HEK293T (cell line): ENCODE results near the gene MTURN.
A peak's percentile ranks its signal among the peaks of the same experiment; 100 is the strongest.

Experiments
- CTCF ChIA-PET: fragments of 350-600 bp; formaldehyde crosslinking; extraction: SDS; loops from one replicate; lab custom pipeline; 2021; ENCODE audit warnings: antibody characterized with exemption, inconsistent platforms; lab: Yijun Ruan, JAX
- POLR2A ChIA-PET: fragments of 350-600 bp; formaldehyde crosslinking; extraction: SDS; loops from one replicate; lab custom pipeline; 2020; ENCODE audit warnings: antibody characterized with exemption, inconsistent platforms; lab: Yijun Ruan, JAX
- DNase-seq: peaks from one replicate; pipeline ENCODE4 v3.0.0; 2012; ENCODE audit warnings: mixed read lengths; ENCODE audit errors: extremely low spot score
- ARNT ChIP-seq: fragments of 450-650 bp; IDR thresholded peaks from 2 replicates; pipeline ENCODE4 v1.6.1; 2017; ENCODE audit warnings: mild to moderate bottlenecking
- BHLHE40 ChIP-seq: fragments of 450-650 bp; IDR thresholded peaks from 2 replicates; pipeline ENCODE4 v1.6.1; 2016; ENCODE audit warnings: mild to moderate bottlenecking, moderate library complexity, borderline replicate concordance
- CTBP1 ChIP-seq: fragments of 450-650 bp; IDR thresholded peaks from 2 replicates; pipeline ENCODE4 v1.6.1; 2016; ENCODE audit warnings: borderline replicate concordance
- ELF4 ChIP-seq: fragments of 450-650 bp; IDR thresholded peaks from 2 replicates; pipeline ENCODE4 v1.6.1; 2017; ENCODE audit warnings: antibody characterized with exemption
- FOXA1 ChIP-seq: fragments of 450-650 bp; IDR thresholded peaks from 2 replicates; pipeline ENCODE4 v1.6.1; 2016; ENCODE audit warnings: mild to moderate bottlenecking
- FOXK2 ChIP-seq: fragments of 450-650 bp; IDR thresholded peaks from 2 replicates; pipeline ENCODE4 v1.6.1; 2016; ENCODE audit warnings: mild to moderate bottlenecking
- FOXM1 ChIP-seq: fragments of 450-650 bp; IDR thresholded peaks from 2 replicates; pipeline ENCODE4 v1.6.1; 2017; ENCODE audit warnings: mild to moderate bottlenecking, borderline replicate concordance
- HDGF ChIP-seq: fragments of 450-650 bp; IDR thresholded peaks from 2 replicates; pipeline ENCODE4 v1.6.1; 2017; ENCODE audit warnings: antibody characterized with exemption, borderline replicate concordance
- L3MBTL2 ChIP-seq: fragments of 450-650 bp; conservative IDR thresholded peaks from 2 replicates; pipeline ENCODE4 v1.6.1; 2016; ENCODE audit warnings: mild to moderate bottlenecking
- LEF1 ChIP-seq: fragments of 450-650 bp; IDR thresholded peaks from 2 replicates; pipeline ENCODE4 v1.6.1; 2017; ENCODE audit warnings: mild to moderate bottlenecking, borderline replicate concordance
- NFRKB ChIP-seq: fragments of 450-650 bp; IDR thresholded peaks from 2 replicates; pipeline ENCODE4 v1.6.1; 2016; ENCODE audit warnings: mild to moderate bottlenecking, moderate library complexity
- SP1 ChIP-seq: fragments of 450-650 bp; IDR thresholded peaks from 2 replicates; pipeline ENCODE4 v1.6.1; 2017
- SUZ12 ChIP-seq: fragments of 450-650 bp; IDR thresholded peaks from 2 replicates; pipeline ENCODE4 v1.6.1; 2016; ENCODE audit warnings: mild to moderate bottlenecking
- TARDBP ChIP-seq: fragments of 450-650 bp; IDR thresholded peaks from 2 replicates; pipeline ENCODE4 v1.6.1; 2016
- ZNF384 ChIP-seq: fragments of 450-650 bp; IDR thresholded peaks from 2 replicates; pipeline ENCODE4 v1.6.1; 2016
- TF ChIP-seq, protein P1 (sequence below): fragments of 450-650 bp; IDR thresholded peaks from 2 replicates; pipeline ENCODE4 v1.6.1; 2016

Gene MTURN

GRCh38 chr7:30173058-30173897 lies 38.5 kb downstream of the MTURN start:
- CTCF ChIA-PET: interaction anchor here (1.0 to 1.4 kb wide), 2 partner anchors 9 to 39 kb away, joined by 4 read pairs; partner anchors contain the start of gene MTURN
- TF ChIP-seq L3MBTL2 (no peak), ELF4 (no peak), ZNF384 (no peak), LEF1 (no peak), TARDBP (no peak), SP1 (no peak), FOXM1 (no peak), FOXK2 (no peak)
- TF ChIP-seq, protein P1, sequence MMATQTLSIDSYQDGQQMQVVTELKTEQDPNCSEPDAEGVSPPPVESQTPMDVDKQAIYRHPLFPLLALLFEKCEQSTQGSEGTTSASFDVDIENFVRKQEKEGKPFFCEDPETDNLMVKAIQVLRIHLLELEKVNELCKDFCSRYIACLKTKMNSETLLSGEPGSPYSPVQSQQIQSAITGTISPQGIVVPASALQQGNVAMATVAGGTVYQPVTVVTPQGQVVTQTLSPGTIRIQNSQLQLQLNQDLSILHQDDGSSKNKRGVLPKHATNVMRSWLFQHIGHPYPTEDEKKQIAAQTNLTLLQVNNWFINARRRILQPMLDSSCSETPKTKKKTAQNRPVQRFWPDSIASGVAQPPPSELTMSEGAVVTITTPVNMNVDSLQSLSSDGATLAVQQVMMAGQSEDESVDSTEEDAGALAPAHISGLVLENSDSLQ: no peak
- POLR2A ChIA-PET: no interaction called here
- peak; percentile 42 for DNase-seq

GRCh38 chr7:30175180-30175579 lies 40.4 kb downstream of the MTURN start:
- TF ChIP-seq FOXM1 (no peak), TARDBP (no peak), L3MBTL2 (no peak), ELF4 (no peak)
- CTCF ChIA-PET: no interaction called here
- DNase-seq: no peak
- POLR2A ChIA-PET: no interaction called here

GRCh38 chr7:30175636-30176147 lies 40.9 kb downstream of the MTURN start:
- CTCF ChIA-PET: no interaction called here
- POLR2A ChIA-PET: no interaction called here
- no peak for DNase-seq
- TF ChIP-seq FOXK2 (no peak), HDGF (no peak), ARNT (no peak), LEF1 (no peak), TARDBP (no peak), ZNF384 (no peak), FOXA1 (no peak), NFRKB (no peak), SP1 (no peak), BHLHE40 (no peak), CTBP1 (no peak), SUZ12 (no peak), ELF4 (no peak), FOXM1 (no peak), L3MBTL2 (no peak)
- TF ChIP-seq, protein P1: no peak

DNA sequence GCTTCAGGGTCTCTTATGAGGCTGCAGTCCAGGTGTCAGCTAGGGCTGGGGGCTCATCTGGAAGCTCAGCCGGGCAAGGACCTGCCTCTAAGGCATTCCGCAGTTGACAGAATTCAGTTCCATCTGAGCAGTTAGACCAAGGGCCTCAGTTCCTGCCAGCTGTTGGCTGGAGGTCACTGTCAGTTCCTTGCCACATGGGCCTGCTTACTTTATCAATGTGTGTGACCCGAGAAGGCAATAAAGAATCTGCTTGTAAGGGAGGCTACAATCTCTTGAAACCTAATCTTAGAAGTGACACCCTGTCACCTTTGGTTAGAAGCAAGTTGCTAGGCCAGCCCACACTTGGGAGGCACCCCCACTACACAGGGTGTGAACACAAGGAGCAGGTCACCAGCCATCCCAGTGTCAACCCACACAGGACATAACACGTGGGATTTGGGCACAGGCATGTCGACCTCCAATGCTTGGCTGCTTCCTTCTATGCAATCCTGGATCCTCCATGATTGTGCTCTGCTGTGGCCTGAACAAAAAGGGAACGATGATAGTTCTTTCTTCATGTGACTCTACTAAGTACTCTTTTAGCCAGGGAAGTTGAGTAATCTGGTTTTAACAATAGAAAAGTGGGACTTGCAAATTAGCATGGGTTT lies 41.8 kb downstream of the MTURN start:
- TF ChIP-seq HDGF: no peak
- POLR2A ChIA-PET: no interaction called here
- CTCF ChIA-PET: no interaction called here
- no peak for DNase-seq

DNA sequence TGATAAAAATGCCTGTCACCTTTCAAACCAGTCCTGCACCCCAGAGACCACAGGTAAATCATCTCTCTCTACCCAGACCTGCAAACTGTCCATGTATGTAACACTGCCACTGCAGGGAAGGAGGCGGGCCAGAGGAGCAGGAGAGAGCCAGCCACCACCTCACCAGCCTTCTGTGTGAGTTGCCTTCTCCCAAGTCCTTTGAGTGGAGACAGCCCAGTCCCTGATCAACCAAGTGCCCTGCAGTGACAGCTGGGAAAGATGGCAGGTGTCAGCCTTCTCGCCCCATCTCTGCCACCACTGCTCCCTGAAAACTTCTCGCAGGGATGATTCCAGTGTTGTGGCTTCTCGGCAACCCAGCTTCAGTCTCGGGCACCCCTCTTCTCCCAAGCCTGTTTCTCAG lies 42.4 kb downstream of the MTURN start:
- CTCF ChIA-PET: no interaction called here

GRCh38 chr7:30177965-30178364 lies 43.2 kb downstream of the MTURN start:
- POLR2A ChIA-PET: no interaction called here
- CTCF ChIA-PET: no interaction called here
- DNase-seq: no peak
- TF ChIP-seq FOXK2 (no peak), NFRKB (no peak), CTBP1 (no peak), ARNT (no peak), HDGF (no peak), FOXA1 (no peak), FOXM1 (no peak), ELF4 (no peak), BHLHE40 (no peak)
- TF ChIP-seq, protein P1: no peak

More for the DNA sequence above, 42.4 kb downstream of the MTURN start:
- TF ChIP-seq ARNT: no peak
- no peak for TF ChIP-seq FOXK2
- no peak for TF ChIP-seq FOXM1
- POLR2A ChIA-PET: no interaction called here
- no peak for DNase-seq
